HepG2 (cell line): Measurements from ENCODE around the gene C11orf91. TPM values are rescaled to one million over a fixed set of nuclear protein-coding genes. Genes with fewer than 3 reads are reported as not detected.

ENCODE experiments used
- CENPT ChIP-seq: sonication (generic); formaldehyde crosslinking; IDR thresholded peaks from 2 replicates; pipeline ENCODE4 v1.8.0; 2022; ENCODE audit warnings: low read depth, mild to moderate bottlenecking, moderate library complexity, missing genetic modification reagents
- CHD2 ChIP-seq: IDR thresholded peaks from 2 replicates; pipeline ENCODE4 v1.6.1; 2011; ENCODE audit warnings: low read depth, low read length, improper control_type of control experiment
- GFI1 ChIP-seq: sonication (generic); formaldehyde crosslinking; IDR thresholded peaks from 2 replicates; pipeline ENCODE4 v1.5.0; 2020; ENCODE audit warnings: missing genetic modification reagents, mild to moderate bottlenecking, borderline replicate concordance
- HOXA3 ChIP-seq: sonication (generic); formaldehyde crosslinking; IDR thresholded peaks from 2 replicates; pipeline ENCODE4 v1.5.0; 2020; ENCODE audit warnings: missing genetic modification reagents
- MEF2D ChIP-seq: sonication (generic); formaldehyde crosslinking; IDR thresholded peaks from 2 replicates; pipeline ENCODE4 v1.5.1; 2020; ENCODE audit warnings: mild to moderate bottlenecking, missing genetic modification reagents
- MYNN ChIP-seq: sonication (generic); formaldehyde crosslinking; IDR thresholded peaks from 2 replicates; pipeline ENCODE4 v1.4.0; 2020; ENCODE audit warnings: mild to moderate bottlenecking, low read depth, missing genetic modification reagents
- MZF1 ChIP-seq: sonication (generic); formaldehyde crosslinking; IDR thresholded peaks from 2 replicates; pipeline ENCODE4 v1.8.1; 2023; ENCODE audit warnings: mild to moderate bottlenecking, missing genetic modification reagents, borderline replicate concordance
- PHF8 ChIP-seq: sonication (generic); formaldehyde crosslinking; IDR thresholded peaks from 2 replicates; pipeline ENCODE4 v1.5.0; 2020; ENCODE audit warnings: missing genetic modification reagents
- POGK ChIP-seq: sonication (generic); formaldehyde crosslinking; conservative IDR thresholded peaks from 2 replicates; pipeline ENCODE4 v1.8.0; 2022; ENCODE audit warnings: mild to moderate bottlenecking, moderate library complexity, missing genetic modification reagents
- SATB2 ChIP-seq: sonication (generic); formaldehyde crosslinking; IDR thresholded peaks from 2 replicates; pipeline ENCODE4 v1.5.0; 2020; ENCODE audit warnings: missing genetic modification reagents
- SNAPC5 ChIP-seq: sonication (generic); formaldehyde crosslinking; IDR thresholded peaks from 2 replicates; pipeline ENCODE4 v1.8.1; 2023; ENCODE audit warnings: mild to moderate bottlenecking, missing genetic modification reagents, borderline replicate concordance
- TEAD2 ChIP-seq: sonication (generic); formaldehyde crosslinking; IDR thresholded peaks from 2 replicates; pipeline ENCODE4 v1.9.0; 2021; ENCODE audit warnings: missing genetic modification reagents
- ZBTB37 ChIP-seq: sonication (generic); formaldehyde crosslinking; IDR thresholded peaks from 2 replicates; pipeline ENCODE4 v1.4.0; 2020; ENCODE audit warnings: mild to moderate bottlenecking, missing genetic modification reagents
- ZKSCAN1 ChIP-seq: fragments of 150-350 bp; IDR thresholded peaks from 2 replicates; pipeline ENCODE4 v1.6.1; 2014; ENCODE audit warnings: low read length
- ZNF10 ChIP-seq: sonication (generic); formaldehyde crosslinking; IDR thresholded peaks from 2 replicates; pipeline ENCODE4 v1.4.0; 2020; ENCODE audit warnings: mild to moderate bottlenecking, low read depth, missing genetic modification reagents, borderline replicate concordance
- ZNF160 ChIP-seq: sonication (generic); formaldehyde crosslinking; IDR thresholded peaks from 2 replicates; pipeline ENCODE4 v1.8.0; 2022; ENCODE audit warnings: mild to moderate bottlenecking, inconsistent platforms, missing genetic modification reagents
- ZNF33A ChIP-seq: sonication (generic); formaldehyde crosslinking; IDR thresholded peaks from 2 replicates; pipeline ENCODE4 v1.5.1; 2020; ENCODE audit warnings: missing genetic modification reagents, mild to moderate bottlenecking, moderate library complexity, borderline replicate concordance
- ZSCAN25 ChIP-seq: sonication (generic); formaldehyde crosslinking; IDR thresholded peaks from 2 replicates; pipeline ENCODE4 v1.8.0; 2022; ENCODE audit warnings: mild to moderate bottlenecking, missing genetic modification reagents
- polyA plus RNA-seq, 8 experiments: library from polyadenylated mRNA; depleted of rRNA in 3 of 8; stranded (reverse) in 7 of 8; unstranded in 1 of 8; fragments of >200 nt; fragmentation: Illumina TruSeq in 4 of 8; extraction: Trizol in 4 of 8; gene quantifications; 2 replicates each; pipeline versions ENCODE4 v1.2.1 to v1.2.3, GENCODE V29; 2011 to 2016; ENCODE audit warnings: low read depth in 4 of 8, missing spikeins in 1 of 8, mixed read lengths in 1 of 8; ENCODE audit not compliant: insufficient read depth in 1 of 8
- total RNA-seq, 5 experiments: library from RNA; depleted of rRNA; stranded (reverse); fragments of >200 nt; fragmentation: Illumina TruSeq; extraction: Trizol; gene quantifications; 2 replicates each; pipeline ENCODE4 v1.2.3, GENCODE V29; 2016; ENCODE audit warnings: low read depth in 1 of 5
- TF ChIP-seq, protein P1 (sequence below): sonication (generic); formaldehyde crosslinking; IDR thresholded peaks from 2 replicates; pipeline ENCODE4 v1.9.0; 2021; ENCODE audit warnings: missing genetic modification reagents, mild to moderate bottlenecking, borderline replicate concordance
- TF ChIP-seq, protein P2 (sequence below): sonication (generic); formaldehyde crosslinking; IDR thresholded peaks from 2 replicates; pipeline ENCODE4 v1.9.0; 2021; ENCODE audit warnings: missing genetic modification reagents, borderline replicate concordance
- TF ChIP-seq, protein P3 (sequence below): sonication (generic); formaldehyde crosslinking; IDR thresholded peaks from 2 replicates; pipeline ENCODE4 v1.4.0; 2020; ENCODE audit warnings: missing genetic modification reagents, low read depth, mild to moderate bottlenecking, borderline replicate concordance

Gene C11orf91
- total and polyA plus RNA-seq, 2 of the 13 experiments (the other 11 are each of a cell fraction or from before 2014, with no cell fraction given): 0.35 TPM; not detected in 1

DNA sequence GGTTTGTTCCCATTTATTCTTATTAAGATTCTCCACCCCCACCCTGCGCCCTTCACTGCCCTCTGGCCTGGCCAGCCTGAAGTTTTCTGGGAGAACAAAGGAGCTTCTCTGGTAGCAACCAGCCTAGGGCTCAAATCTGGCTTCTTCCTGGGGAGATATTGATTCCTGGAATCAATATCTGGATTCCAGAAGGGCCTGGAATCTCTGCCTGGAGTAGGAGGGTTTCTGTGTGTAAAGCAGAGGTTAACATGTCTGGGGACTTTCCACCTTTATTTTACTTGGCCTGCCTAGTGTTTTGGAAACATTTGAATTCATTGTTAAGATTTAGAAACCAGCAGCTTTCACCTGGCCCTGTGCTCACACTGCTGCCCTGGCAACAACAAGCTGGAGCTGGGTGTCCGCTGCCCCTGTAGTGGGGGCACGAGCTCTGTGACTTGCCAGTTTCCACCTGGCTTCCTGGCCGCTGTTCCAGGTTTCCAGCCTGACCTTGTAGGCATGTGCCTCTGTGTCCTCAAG lies 5.5 kb downstream of the C11orf91 start (continued):
- TF ChIP-seq POGK (CRISPR knock-in tag) (no peak), CHD2 (no peak), ZSCAN25 (no peak), ZNF10 (CRISPR knock-in tag) (no peak), PHF8 (CRISPR knock-in tag) (0 out of 2 replicates have a peak, but pooled peaks have one; percentile 24), ZNF160 (CRISPR knock-in tag) (no peak), TEAD2 (CRISPR knock-in tag) (no peak), SATB2 (CRISPR knock-in tag) (no peak), ZBTB37 (CRISPR knock-in tag) (no peak), ZNF33A (CRISPR knock-in tag) (no peak), ZKSCAN1 (no peak), GFI1 (CRISPR knock-in tag) (peak; percentile 75), HOXA3 (CRISPR knock-in tag) (no peak), MYNN (CRISPR knock-in tag) (no peak), MEF2D (CRISPR knock-in tag) (no peak), CENPT (CRISPR knock-in tag) (no peak), SNAPC5 (no peak), MZF1 (CRISPR knock-in tag) (no peak)
- TF ChIP-seq, protein P1, sequence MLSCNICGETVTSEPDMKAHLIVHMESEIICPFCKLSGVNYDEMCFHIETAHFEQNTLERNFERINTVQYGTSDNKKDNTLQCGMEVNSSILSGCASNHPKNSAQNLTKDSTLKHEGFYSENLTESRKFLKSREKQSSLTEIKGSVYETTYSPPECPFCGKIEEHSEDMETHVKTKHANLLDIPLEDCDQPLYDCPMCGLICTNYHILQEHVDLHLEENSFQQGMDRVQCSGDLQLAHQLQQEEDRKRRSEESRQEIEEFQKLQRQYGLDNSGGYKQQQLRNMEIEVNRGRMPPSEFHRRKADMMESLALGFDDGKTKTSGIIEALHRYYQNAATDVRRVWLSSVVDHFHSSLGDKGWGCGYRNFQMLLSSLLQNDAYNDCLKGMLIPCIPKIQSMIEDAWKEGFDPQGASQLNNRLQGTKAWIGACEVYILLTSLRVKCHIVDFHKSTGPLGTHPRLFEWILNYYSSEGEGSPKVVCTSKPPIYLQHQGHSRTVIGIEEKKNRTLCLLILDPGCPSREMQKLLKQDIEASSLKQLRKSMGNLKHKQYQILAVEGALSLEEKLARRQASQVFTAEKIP: no peak
- TF ChIP-seq, protein P2, sequence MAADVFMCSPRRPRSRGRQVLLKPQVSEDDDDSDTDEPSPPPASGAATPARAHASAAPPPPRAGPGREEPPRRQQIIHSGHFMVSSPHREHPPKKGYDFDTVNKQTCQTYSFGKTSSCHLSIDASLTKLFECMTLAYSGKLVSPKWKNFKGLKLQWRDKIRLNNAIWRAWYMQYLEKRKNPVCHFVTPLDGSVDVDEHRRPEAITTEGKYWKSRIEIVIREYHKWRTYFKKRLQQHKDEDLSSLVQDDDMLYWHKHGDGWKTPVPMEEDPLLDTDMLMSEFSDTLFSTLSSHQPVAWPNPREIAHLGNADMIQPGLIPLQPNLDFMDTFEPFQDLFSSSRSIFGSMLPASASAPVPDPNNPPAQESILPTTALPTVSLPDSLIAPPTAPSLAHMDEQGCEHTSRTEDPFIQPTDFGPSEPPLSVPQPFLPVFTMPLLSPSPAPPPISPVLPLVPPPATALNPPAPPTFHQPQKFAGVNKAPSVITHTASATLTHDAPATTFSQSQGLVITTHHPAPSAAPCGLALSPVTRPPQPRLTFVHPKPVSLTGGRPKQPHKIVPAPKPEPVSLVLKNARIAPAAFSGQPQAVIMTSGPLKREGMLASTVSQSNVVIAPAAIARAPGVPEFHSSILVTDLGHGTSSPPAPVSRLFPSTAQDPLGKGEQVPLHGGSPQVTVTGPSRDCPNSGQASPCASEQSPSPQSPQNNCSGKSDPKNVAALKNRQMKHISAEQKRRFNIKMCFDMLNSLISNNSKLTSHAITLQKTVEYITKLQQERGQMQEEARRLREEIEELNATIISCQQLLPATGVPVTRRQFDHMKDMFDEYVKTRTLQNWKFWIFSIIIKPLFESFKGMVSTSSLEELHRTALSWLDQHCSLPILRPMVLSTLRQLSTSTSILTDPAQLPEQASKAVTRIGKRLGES (CRISPR knock-in tag): no peak
- TF ChIP-seq, protein P3, sequence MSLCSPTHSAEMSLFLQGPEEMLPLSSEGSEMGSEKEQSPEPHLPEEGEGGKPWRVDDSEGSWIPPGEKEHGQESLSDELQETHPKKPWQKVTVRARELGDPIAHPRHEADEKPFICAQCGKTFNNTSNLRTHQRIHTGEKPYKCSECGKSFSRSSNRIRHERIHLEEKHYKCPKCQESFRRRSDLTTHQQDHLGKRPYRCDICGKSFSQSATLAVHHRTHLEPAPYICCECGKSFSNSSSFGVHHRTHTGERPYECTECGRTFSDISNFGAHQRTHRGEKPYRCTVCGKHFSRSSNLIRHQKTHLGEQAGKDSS (CRISPR knock-in tag): no peak
